PFSK-1 (cell line): ENCODE data around the gene LRIG3.

Experiments used
- FOXP2 ChIP-seq: optimal IDR thresholded peaks from 2 replicates; pipeline ENCODE3; 2011; ENCODE audit warnings: borderline replicate concordance, control low read depth, inconsistent platforms; ENCODE audit not compliant: insufficient read depth; ENCODE audit errors: extremely low read length, extremely low read depth
- POLR2AphosphoS5 ChIP-seq: IDR thresholded peaks from 2 replicates; pipeline ENCODE4 v1.6.1; 2012; ENCODE audit warnings: low read depth, mild to moderate bottlenecking, control low read depth, low read length, moderate library complexity
- SIN3A ChIP-seq: IDR thresholded peaks from 2 replicates; pipeline ENCODE4 v1.6.1; 2012; ENCODE audit warnings: mild to moderate bottlenecking, low read length, moderate library complexity, borderline replicate concordance; ENCODE audit not compliant: insufficient read depth
- TAF1 ChIP-seq: IDR thresholded peaks from 2 replicates; pipeline ENCODE4 v1.6.1; 2012; ENCODE audit warnings: low read length, control low read depth, borderline replicate concordance; ENCODE audit not compliant: insufficient read depth
- TF ChIP-seq, protein P1 (sequence below), 2 experiments: IDR thresholded peaks; 2 replicates each; pipeline versions ENCODE4 v1.6.1 to v1.8.0; 2011 to 2012; ENCODE audit warnings: low read depth in 2 of 2, low read length in 2 of 2, control low read depth in 1 of 2, inconsistent platforms in 1 of 2, mild to moderate bottlenecking in 1 of 2, moderate library complexity in 1 of 2; ENCODE audit not compliant: insufficient read depth in 1 of 2

Gene LRIG3

DNA sequence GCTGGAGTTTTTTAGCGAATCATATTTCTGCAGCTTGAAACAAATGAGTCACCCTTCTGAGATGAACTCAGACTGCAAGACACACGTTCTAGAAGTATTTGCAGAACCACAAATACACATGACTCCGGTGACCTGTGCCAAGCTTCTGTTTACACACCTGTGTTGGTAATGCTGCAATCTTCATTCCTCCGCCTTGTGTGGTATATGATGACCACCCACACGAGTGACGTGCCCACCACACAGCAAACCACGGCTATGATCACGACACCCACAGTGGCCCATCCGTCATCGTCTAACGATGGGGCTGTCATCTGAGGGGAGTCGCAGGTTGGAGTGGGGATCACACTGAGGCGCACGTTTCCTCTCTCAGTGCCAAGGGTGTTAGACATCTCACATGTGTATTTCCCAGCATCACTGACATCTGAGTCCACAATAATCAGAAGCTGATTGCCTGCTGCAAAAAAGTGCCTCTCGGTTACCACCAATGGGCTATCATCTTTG lies 43.0 kb downstream of the LRIG3 start:
- no peak for TF ChIP-seq SIN3A
- no peak for TF ChIP-seq POLR2AphosphoS5
- TF ChIP-seq TAF1: no peak
- TF ChIP-seq, protein P1, sequence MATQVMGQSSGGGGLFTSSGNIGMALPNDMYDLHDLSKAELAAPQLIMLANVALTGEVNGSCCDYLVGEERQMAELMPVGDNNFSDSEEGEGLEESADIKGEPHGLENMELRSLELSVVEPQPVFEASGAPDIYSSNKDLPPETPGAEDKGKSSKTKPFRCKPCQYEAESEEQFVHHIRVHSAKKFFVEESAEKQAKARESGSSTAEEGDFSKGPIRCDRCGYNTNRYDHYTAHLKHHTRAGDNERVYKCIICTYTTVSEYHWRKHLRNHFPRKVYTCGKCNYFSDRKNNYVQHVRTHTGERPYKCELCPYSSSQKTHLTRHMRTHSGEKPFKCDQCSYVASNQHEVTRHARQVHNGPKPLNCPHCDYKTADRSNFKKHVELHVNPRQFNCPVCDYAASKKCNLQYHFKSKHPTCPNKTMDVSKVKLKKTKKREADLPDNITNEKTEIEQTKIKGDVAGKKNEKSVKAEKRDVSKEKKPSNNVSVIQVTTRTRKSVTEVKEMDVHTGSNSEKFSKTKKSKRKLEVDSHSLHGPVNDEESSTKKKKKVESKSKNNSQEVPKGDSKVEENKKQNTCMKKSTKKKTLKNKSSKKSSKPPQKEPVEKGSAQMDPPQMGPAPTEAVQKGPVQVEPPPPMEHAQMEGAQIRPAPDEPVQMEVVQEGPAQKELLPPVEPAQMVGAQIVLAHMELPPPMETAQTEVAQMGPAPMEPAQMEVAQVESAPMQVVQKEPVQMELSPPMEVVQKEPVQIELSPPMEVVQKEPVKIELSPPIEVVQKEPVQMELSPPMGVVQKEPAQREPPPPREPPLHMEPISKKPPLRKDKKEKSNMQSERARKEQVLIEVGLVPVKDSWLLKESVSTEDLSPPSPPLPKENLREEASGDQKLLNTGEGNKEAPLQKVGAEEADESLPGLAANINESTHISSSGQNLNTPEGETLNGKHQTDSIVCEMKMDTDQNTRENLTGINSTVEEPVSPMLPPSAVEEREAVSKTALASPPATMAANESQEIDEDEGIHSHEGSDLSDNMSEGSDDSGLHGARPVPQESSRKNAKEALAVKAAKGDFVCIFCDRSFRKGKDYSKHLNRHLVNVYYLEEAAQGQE (IDR thresholded peaks at IDR 0.05; ENCODE audit: insufficient read depth in 1 of 2, low read depth in 2 of 2, low read length in 2 of 2): no peak
- TF ChIP-seq FOXP2: no peak

DNA sequence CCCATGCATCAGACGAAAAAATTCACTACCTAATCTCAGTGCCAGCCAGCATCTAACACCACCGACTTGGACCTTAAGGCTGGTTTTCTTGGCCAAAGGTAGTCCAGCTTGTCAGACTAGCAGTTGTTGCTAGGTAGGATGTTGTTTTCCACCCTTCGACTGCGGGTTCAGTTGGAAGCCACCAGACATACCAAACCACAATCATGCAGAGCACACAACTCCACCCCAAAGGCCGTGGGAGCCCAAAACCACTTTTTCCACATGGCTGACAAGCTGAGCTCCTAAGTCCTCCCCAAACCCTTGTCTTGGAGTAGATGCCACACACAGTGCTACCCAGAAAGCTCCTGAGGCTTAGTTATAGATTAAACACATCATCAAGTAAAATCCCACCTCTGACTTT lies 46.8 kb downstream of the LRIG3 start:
- no peak for TF ChIP-seq TAF1
- TF ChIP-seq FOXP2: no peak
- TF ChIP-seq, protein P1 (IDR thresholded peaks at IDR 0.05; ENCODE audit: insufficient read depth in 1 of 2, low read depth in 2 of 2, low read length in 2 of 2): no peak
- no peak for TF ChIP-seq POLR2AphosphoS5
- TF ChIP-seq SIN3A: no peak

- TF ChIP-seq SIN3A (no peak), POLR2AphosphoS5 (no peak), TAF1 (no peak), FOXP2 (no peak)
- TF ChIP-seq, protein P1 (IDR thresholded peaks at IDR 0.05; ENCODE audit: insufficient read depth in 1 of 2, low read depth in 2 of 2, low read length in 2 of 2): no peak
Measured at GRCh38 chr12:58871556-58871955, 48.7 kb downstream of the LRIG3 start.

GRCh38 chr12:58870595-58870994 lies 49.7 kb downstream of the LRIG3 start:
- TF ChIP-seq, protein P1 (IDR thresholded peaks at IDR 0.05; ENCODE audit: insufficient read depth in 1 of 2, low read depth in 2 of 2, low read length in 2 of 2): no peak
- TF ChIP-seq SIN3A (no peak), TAF1 (no peak), FOXP2 (no peak), POLR2AphosphoS5 (no peak)
